ENCODE measurements around the gene TCEAL8.

DNA sequence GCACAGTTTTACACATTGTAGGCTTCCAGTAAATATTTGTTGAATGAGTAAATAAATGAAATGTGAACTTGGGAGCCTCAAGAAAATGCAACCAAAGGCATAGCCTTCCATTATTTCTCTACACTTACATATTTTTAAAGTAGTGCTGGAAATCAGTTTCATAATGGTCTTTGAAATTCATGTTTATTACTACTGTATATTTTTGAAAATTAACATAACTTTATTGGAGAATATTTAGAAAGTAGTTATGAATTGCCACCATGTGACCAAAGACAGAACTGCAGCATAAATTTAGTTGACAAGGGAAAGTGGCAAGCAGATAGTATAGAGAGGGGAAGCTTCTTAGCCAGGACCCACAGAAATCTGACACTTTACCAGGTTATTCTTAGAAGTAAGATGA, 6.4 kb downstream of the TCEAL8 start:
- no peak for TF ChIP-seq POLR2A (IDR thresholded peaks at IDR 0.05)
- TF ChIP-seq, protein P1, sequence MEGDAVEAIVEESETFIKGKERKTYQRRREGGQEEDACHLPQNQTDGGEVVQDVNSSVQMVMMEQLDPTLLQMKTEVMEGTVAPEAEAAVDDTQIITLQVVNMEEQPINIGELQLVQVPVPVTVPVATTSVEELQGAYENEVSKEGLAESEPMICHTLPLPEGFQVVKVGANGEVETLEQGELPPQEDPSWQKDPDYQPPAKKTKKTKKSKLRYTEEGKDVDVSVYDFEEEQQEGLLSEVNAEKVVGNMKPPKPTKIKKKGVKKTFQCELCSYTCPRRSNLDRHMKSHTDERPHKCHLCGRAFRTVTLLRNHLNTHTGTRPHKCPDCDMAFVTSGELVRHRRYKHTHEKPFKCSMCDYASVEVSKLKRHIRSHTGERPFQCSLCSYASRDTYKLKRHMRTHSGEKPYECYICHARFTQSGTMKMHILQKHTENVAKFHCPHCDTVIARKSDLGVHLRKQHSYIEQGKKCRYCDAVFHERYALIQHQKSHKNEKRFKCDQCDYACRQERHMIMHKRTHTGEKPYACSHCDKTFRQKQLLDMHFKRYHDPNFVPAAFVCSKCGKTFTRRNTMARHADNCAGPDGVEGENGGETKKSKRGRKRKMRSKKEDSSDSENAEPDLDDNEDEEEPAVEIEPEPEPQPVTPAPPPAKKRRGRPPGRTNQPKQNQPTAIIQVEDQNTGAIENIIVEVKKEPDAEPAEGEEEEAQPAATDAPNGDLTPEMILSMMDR (IDR thresholded peaks at IDR 0.05): peak in 4 of 7 experiments; percentile 19 to 45 (median 20)

Data from stomach (tissue), 4 donors.